Endodermal cell (in vitro differentiated cells): ENCODE results near the gene SEMG1. TPM values are rescaled to one million over a fixed set of nuclear protein-coding genes. Genes with fewer than 3 reads are reported as not detected.
A peak's percentile ranks its signal among the peaks of the same experiment; 100 is the strongest.

Experiments
- DNase-seq: peaks from one replicate; pipeline ENCODE4 v3.0.0-alpha.2; 2017
- H3K27ac ChIP-seq: 2 replicates; pipeline ENCODE4 v1.5.1; 2013; ENCODE audit warnings: mild to moderate bottlenecking, low read depth, low read length, moderate library complexity
- H3K27me3 ChIP-seq: 2 replicates; pipeline ENCODE4 v1.6.1; 2013; ENCODE audit warnings: mild to moderate bottlenecking, low read length, moderate library complexity; ENCODE audit not compliant: insufficient read depth, control insufficient read depth, poor library complexity, severe bottlenecking
- H3K36me3 ChIP-seq: 2 replicates; pipeline ENCODE4 v1.7.0; 2013; ENCODE audit warnings: mild to moderate bottlenecking, low read length, moderate library complexity; ENCODE audit not compliant: control insufficient read depth, insufficient read depth
- H3K4me1 ChIP-seq: one replicate; pipeline ENCODE4 v1.7.0; 2013; ENCODE audit warnings: low read length; ENCODE audit not compliant: control insufficient read depth, insufficient read depth
- H3K4me3 ChIP-seq: 2 replicates; pipeline ENCODE4 v1.5.1; 2013; ENCODE audit warnings: mild to moderate bottlenecking, low read length, moderate library complexity
- H3K9ac ChIP-seq: 2 replicates; pipeline ENCODE4 v1.6.1; 2013; ENCODE audit warnings: mild to moderate bottlenecking, low read length, moderate library complexity; ENCODE audit not compliant: poor library complexity, severe bottlenecking; ENCODE audit errors: extremely low read depth
- H3K9me3 ChIP-seq: 2 replicates; pipeline ENCODE4 v1.6.1; 2013; ENCODE audit warnings: mild to moderate bottlenecking, low read length, moderate library complexity; ENCODE audit not compliant: control insufficient read depth
- H3K27ac Mint-ChIP-seq: 2 replicates; pipeline ENCODE4 v1.8.0; 2020; ENCODE audit warnings: mixed read lengths
- H3K27me3 Mint-ChIP-seq: 2 replicates; pipeline ENCODE4 v1.8.0; 2021; ENCODE audit warnings: mild to moderate bottlenecking, mixed read lengths; ENCODE audit not compliant: insufficient read depth
- H3K36me3 Mint-ChIP-seq: 2 replicates; pipeline ENCODE4 v1.8.0; 2020; ENCODE audit warnings: low read depth, mixed read lengths
- H3K4me1 Mint-ChIP-seq: 2 replicates; pipeline ENCODE4 v1.8.0; 2020; ENCODE audit warnings: mixed read lengths
- H3K4me3 Mint-ChIP-seq: 2 replicates; pipeline ENCODE4 v1.8.0; 2020; ENCODE audit warnings: mild to moderate bottlenecking, moderate library complexity, mixed read lengths
- H3K9me3 Mint-ChIP-seq: 2 replicates; pipeline ENCODE4 v1.8.0; 2020; ENCODE audit warnings: mild to moderate bottlenecking, mixed read lengths
- CTCF ChIP-seq: fragments of 200-600 bp; sonication (generic); conservative IDR thresholded peaks from 2 replicates; pipeline ENCODE4 v1.5.0; 2021; ENCODE audit warnings: antibody characterized with exemption, mild to moderate bottlenecking
- WGBS, 2 experiments: methylation state at CpG; one replicate each; pipeline versions ENCODE4 v1.1.5 to v1.1.7; 2013; ENCODE audit warnings: missing lambda C conversion rate in 2 of 2, mixed read lengths in 1 of 2; ENCODE audit not compliant: insufficient coverage in 1 of 2, insufficient read length in 1 of 2; 5-methylcytosine and 5-hydroxymethylcytosine counted together
- total RNA-seq, 2 donors: library from RNA; stranded (reverse); fragmentation: NEBNext Ultra II Directional in 1 of 2; extraction: Animal tissue kit (Norgen Biotek cat#: 25700) in 1 of 2; gene quantifications; 2 replicates in 1 of 2; 3 replicates in 1 of 2; pipeline ENCODE4 v1.2.1, GENCODE V29; 2021

The SEMG1 gene
- total RNA-seq, 2 donors from 2014 or later, result 0.46 TPM; not detected in 1

DNA sequence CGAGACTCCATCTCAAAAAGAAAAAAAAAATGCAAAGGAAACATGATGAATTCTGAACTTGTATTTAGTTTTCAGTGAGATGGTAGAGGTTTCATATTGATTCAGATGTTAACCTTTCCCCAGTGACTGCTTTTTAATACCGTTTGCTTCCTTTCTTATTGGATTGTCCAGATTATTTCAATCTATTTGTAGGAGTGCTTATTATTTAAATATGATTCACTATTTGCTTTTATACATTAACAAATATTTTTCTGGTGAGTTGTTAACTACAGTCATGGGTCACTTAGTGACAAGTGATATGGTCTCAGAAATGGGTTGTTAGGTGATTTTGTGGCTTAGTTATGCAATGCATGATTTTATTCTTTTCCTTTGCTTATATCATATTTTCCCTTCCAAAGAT, 23.7 kb upstream of the SEMG1 start:
- Mint-ChIP-seq H3K27me3 (no peaks in the 10 kb centered on the region), H3K4me3 (no peak overlapping the region), H3K4me1 (no peaks in the 10 kb centered on the region), H3K27ac (no peak overlapping the region), H3K36me3 (no peaks in the 10 kb centered on the region), H3K9me3 (no peaks in the 10 kb centered on the region)
- Histone ChIP-seq H3K4me1 (no peaks in the 10 kb centered on the region), H3K36me3 (no peaks in the 10 kb centered on the region), H3K4me3 (no peak overlapping the region), H3K27ac (no peak overlapping the region), H3K9ac (no peak overlapping the region), H3K27me3 (no peaks in the 10 kb centered on the region), H3K9me3 (no peaks in the 10 kb centered on the region)
- no peak for DNase-seq
- 80 to 95% methylated on average over 1 of the region's 2 CpGs for WGBS, 2 experiments
- TF ChIP-seq CTCF, result no peak

DNA sequence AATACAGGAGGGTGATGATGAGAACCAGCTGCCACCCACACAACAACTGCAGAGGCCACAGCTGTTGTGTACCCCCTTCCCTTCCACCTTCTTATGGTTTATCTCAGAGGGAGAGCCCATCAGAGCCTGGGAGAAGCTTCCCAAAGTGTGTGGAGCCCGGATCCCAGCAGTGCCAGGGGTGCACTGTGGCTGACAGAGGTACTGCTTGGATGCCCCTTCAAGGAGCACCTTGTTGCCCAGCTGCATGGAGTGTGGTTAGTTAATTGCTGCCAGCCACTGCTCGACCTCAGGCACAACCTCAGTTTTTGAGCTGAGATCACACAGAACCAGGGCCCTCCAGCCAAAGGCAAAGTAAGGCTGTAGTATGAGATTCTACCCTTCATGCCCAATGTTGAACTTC, 19.1 kb upstream of the SEMG1 start:
- no peak overlapping the region for H3K4me3 Mint-ChIP-seq
- Histone ChIP-seq H3K36me3 (no peaks in the 10 kb centered on the region), H3K9me3 (no peaks in the 10 kb centered on the region), H3K9ac (no peak overlapping the region), H3K4me1 (no peaks in the 10 kb centered on the region), H3K27me3 (no peaks in the 10 kb centered on the region), H3K4me3 (no peak overlapping the region), H3K27ac (no peak overlapping the region)
- DNase-seq, result peak; percentile 63
- no peaks in the 10 kb centered on the region for H3K27me3 Mint-ChIP-seq
- 80 to 82% methylated on average over 1 to 2 of the region's 2 CpGs for WGBS, 2 experiments
- no peak overlapping the region for H3K27ac Mint-ChIP-seq
- no peaks in the 10 kb centered on the region for H3K4me1 Mint-ChIP-seq
- H3K36me3 Mint-ChIP-seq, result no peaks in the 10 kb centered on the region
- no peaks in the 10 kb centered on the region for H3K9me3 Mint-ChIP-seq
- peak; percentile 39 for TF ChIP-seq CTCF

DNA sequence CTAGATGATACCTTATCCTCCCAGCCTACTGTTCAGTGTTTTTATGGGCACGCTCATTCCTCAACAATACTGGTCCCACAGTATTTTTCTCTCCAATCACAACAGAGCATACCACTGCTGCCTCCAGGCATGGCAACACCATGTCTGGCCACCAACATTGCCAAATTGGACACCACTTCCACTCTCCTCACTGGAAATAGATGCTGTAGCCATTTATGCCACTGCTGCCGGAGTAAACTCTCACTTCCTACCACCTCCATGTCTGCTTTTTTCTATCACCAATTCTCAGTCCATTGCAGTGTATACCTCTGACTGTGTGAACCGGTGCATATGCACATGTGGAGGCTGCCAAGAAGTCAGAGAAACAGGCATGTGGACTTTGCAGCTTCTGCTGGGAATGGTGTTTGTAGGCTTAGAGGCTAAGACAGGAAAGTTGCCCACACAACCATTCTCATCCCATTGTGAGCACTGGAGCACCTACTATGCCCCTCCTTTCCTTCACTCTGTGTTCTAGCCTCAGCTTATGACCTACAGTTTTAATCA, 17.7 kb upstream of the SEMG1 start:
- H3K4me1 Mint-ChIP-seq, result no peaks in the 10 kb centered on the region
- H3K4me3 Mint-ChIP-seq, result no peak overlapping the region
- H3K27ac ChIP-seq, result no peak overlapping the region
- no peak for TF ChIP-seq CTCF
- no peaks in the 10 kb centered on the region for H3K36me3 ChIP-seq
- no peaks in the 10 kb centered on the region for H3K4me1 ChIP-seq
- no peak overlapping the region for H3K4me3 ChIP-seq
- no peak overlapping the region for H3K9ac ChIP-seq
- no peaks in the 10 kb centered on the region for H3K27me3 ChIP-seq
- H3K27me3 Mint-ChIP-seq, result no peaks in the 10 kb centered on the region
- no peak overlapping the region for H3K27ac Mint-ChIP-seq
- 94 to 100% methylated on average over 2 to 3 of the region's 3 CpGs for WGBS, 2 experiments
- no peak for DNase-seq
- H3K36me3 Mint-ChIP-seq, result no peaks in the 10 kb centered on the region
- no peaks in the 10 kb centered on the region for H3K9me3 ChIP-seq
- H3K9me3 Mint-ChIP-seq, result no peaks in the 10 kb centered on the region
